Esophagus squamous epithelium (tissue), 5 donors: Measurements from ENCODE around the gene TLE1. TPM values are rescaled to one million over a fixed set of nuclear protein-coding genes. Genes with fewer than 3 reads are reported as not detected.

ENCODE experiments used
- DNase-seq: peaks from one replicate; lab custom pipeline; 2025; lab: John Stamatoyannopoulos, UW
- H3K27ac ChIP-seq, 4 donors: fragments of 200-600 bp; sonication (generic); one replicate each; pipeline ENCODE4 v1.5.1; 2016 to 2019; ENCODE audit warnings: mild to moderate bottlenecking in 1 of 4
- H3K27me3 ChIP-seq, 4 donors: fragments of 200-600 bp; sonication (generic); 1 replicate in 3 of 4; 2 replicates in 1 of 4; pipeline versions ENCODE4 v1.5.1 to v1.6.0; 2017 to 2021; ENCODE audit warnings: antibody characterized with exemption in 1 of 4
- H3K36me3 ChIP-seq, 3 donors: fragments of 200-600 bp; sonication (generic); one replicate each; pipeline ENCODE4 v1.5.1; 2016 to 2019
- H3K4me1 ChIP-seq, 3 donors: fragments of 200-600 bp; sonication (generic); one replicate each; pipeline ENCODE4 v1.5.1; 2017 to 2019
- H3K4me3 ChIP-seq, 4 donors: fragments of 200-600 bp; sonication (generic); 1 replicate in 3 of 4; 2 replicates in 1 of 4; pipeline ENCODE4 v1.5.1; 2016 to 2019; ENCODE audit warnings: mild to moderate bottlenecking in 2 of 4, moderate library complexity in 1 of 4
- H3K9me3 ChIP-seq, 3 donors: fragments of 200-600 bp; sonication (generic); one replicate each; pipeline ENCODE4 v1.5.1; 2016 to 2019
- POLR2A ChIP-seq, 4 donors: fragments of 450-650 bp; IDR thresholded peaks; one replicate each; pipeline ENCODE4 v1.6.1; 2017; ENCODE audit warnings: antibody characterized with exemption in 4 of 4, mild to moderate bottlenecking in 4 of 4, moderate library complexity in 3 of 4
- WGBS, 2 donors: methylation state at CpG; one replicate each; pipeline ENCODE4 v1.1.5; 2018; 5-methylcytosine and 5-hydroxymethylcytosine counted together
- intact Hi-C: fragments of 100-400 bp; cut with DNase I; formaldehyde crosslinking; loops from one replicate; pipeline ENCODE4 v1.15.0; 2022
- total RNA-seq, 4 donors: library from RNA; depleted of rRNA; stranded (reverse); fragments of >200 nt; gene quantifications; one replicate each; pipeline ENCODE4 v1.1.0, GENCODE V29; 2016
- TF ChIP-seq, protein P1 (sequence below), 6 experiments: fragments of 450-650 bp in 4 of 6; fragments of 200-600 bp in 2 of 6; sonication (generic) in 2 of 6; IDR thresholded peaks; one replicate each; pipeline ENCODE4 v1.5.1; 2016 to 2019; ENCODE audit warnings: antibody characterized with exemption in 6 of 6, mild to moderate bottlenecking in 4 of 6, moderate library complexity in 4 of 6
- donor health status: DM: yes; HTN: yes; CAD: no.

Gene TLE1
- total RNA-seq, 4 donors from 2014 or later = 17.1 to 43.3 (median 20.4) TPM

DNA sequence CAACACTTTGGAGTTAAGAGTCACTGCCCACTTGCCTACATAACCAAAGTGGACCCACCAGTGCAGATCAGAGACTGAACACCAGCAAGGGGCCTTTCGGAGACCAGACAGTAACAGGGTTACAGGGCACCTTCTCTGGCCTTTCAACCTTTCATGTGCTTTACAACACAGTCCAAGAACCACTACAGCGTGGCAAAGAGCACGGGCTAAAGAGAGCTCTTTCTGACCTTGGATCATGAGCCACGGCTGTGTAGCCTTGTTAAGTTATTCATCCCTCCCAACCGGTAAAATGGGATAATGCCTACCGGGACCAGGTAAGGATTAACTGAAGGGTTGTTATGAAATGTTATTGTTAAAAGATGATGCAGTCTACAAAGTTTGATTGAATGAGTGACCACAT, 75.0 kb downstream of the TLE1 start:
- peak overlapping the region in 3 of 4 donors; percentile 65 to 89 (median 84) for H3K27ac ChIP-seq
- intact Hi-C loops = no loop called here
- TF ChIP-seq, protein P1, sequence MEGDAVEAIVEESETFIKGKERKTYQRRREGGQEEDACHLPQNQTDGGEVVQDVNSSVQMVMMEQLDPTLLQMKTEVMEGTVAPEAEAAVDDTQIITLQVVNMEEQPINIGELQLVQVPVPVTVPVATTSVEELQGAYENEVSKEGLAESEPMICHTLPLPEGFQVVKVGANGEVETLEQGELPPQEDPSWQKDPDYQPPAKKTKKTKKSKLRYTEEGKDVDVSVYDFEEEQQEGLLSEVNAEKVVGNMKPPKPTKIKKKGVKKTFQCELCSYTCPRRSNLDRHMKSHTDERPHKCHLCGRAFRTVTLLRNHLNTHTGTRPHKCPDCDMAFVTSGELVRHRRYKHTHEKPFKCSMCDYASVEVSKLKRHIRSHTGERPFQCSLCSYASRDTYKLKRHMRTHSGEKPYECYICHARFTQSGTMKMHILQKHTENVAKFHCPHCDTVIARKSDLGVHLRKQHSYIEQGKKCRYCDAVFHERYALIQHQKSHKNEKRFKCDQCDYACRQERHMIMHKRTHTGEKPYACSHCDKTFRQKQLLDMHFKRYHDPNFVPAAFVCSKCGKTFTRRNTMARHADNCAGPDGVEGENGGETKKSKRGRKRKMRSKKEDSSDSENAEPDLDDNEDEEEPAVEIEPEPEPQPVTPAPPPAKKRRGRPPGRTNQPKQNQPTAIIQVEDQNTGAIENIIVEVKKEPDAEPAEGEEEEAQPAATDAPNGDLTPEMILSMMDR (IDR thresholded peaks at IDR 0.05) = no peak
- TF ChIP-seq POLR2A (IDR thresholded peaks at IDR 0.05) = no peak
- no peak for DNase-seq
- H3K36me3 ChIP-seq = peaks cover 0 to 91% (median 5%) of the 10 kb centered on the region in 3 donors
- 94 to 96% methylated on average over 4 to 6 of the region's 6 CpGs for WGBS, 2 donors
- peaks cover 0 to 14% (median 0%) of the 10 kb centered on the region in 3 donors for H3K4me1 ChIP-seq
- no peaks in the 10 kb centered on the region for H3K9me3 ChIP-seq
- H3K27me3 ChIP-seq = no peaks in the 10 kb centered on the region
- H3K4me3 ChIP-seq = no peak overlapping the region

DNA sequence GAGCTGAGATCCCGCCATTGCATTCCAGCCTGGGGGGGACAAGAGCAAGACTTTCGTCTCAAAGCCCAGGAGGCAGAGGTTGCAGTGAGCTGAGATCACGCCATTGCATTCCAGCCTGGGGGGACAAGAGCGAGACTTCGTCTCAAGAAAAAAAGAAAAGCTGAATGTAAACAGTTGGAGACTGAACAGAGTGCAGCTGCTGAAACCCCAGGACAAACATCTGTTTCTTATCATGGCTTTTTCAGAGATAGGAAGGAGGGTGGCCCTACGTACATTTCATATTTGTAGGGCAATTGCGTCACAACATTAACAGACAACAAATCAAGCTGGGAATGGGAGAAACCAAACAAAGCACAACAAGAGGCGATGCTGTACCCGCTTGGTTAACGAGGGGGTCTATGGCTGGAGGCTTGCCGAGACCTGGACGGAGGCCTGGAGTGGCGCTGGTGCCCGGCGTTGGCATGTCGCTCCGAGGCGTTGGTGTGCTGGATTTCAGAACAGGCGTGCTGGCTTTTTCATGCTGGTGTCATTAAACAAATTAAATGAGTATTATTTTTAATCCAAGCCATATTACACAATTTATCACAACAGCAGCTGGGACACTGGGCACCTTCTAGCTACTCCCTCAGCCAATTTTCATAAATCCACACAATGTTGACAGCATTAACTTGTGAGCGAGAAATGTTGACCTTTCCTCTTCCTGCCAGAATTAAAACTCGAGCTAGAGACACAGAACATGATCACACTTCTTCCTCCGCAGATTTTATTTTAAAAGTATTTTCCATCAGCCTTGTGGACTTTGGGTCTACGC, 76.1 kb downstream of the TLE1 start:
- Histone ChIP-seq H3K36me3 (peaks cover 0 to 94% (median 5%) of the 10 kb centered on the region in 3 donors), H3K27me3 (no peaks in the 10 kb centered on the region), H3K4me3 (peak overlapping the region in 1 of 4 donors; percentile 21), H3K27ac (peak overlapping the region; percentile 65 to 89 (median 74)), H3K4me1 (peaks cover 0 to 12% (median 0%) of the 10 kb centered on the region in 3 donors), H3K9me3 (no peaks in the 10 kb centered on the region)
- intact Hi-C loops = no loop called here
- TF ChIP-seq POLR2A (IDR thresholded peaks at IDR 0.05) = no peak
- TF ChIP-seq, protein P1 (IDR thresholded peaks at IDR 0.05) = no peak
- DNase-seq = no peak
- 65 to 83% methylated on average over 22 of the region's 23 CpGs for WGBS, 2 donors

DNA sequence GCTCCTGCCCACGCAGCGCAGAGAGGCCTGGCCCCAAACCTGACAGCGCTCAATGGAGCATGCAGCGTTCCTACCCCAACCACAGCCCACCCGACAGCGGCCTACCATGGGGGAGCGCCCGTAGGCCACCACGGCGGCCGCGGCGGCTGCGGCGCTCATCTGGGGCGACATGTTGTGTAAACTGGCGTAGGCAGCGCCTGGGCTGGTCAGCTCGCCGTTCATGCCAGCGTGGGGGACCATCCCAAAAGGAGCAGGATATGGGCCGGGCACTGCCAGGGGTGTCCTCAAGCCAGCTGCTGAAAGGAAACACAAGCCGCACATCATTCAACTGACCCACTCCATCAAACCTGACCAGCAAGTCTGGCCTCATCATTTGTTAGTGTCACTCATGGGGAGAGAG, 77.7 kb downstream of the TLE1 start:
- no peak for TF ChIP-seq POLR2A (IDR thresholded peaks at IDR 0.05)
- TF ChIP-seq, protein P1 (IDR thresholded peaks at IDR 0.05) = no peak
- Histone ChIP-seq H3K36me3 (peaks cover 0 to 97% (median 5%) of the 10 kb centered on the region in 3 donors), H3K4me1 (peaks cover 0 to 12% (median 0%) of the 10 kb centered on the region in 3 donors), H3K9me3 (no peaks in the 10 kb centered on the region), H3K27ac (peak overlapping the region in 1 of 4 donors; percentile 89), H3K4me3 (no peak overlapping the region), H3K27me3 (no peaks in the 10 kb centered on the region)
- intact Hi-C loops = no loop called here
- 89 to 97% methylated on average over 7 to 13 of the region's 23 CpGs for WGBS, 2 donors
- DNase-seq = no peak

DNA sequence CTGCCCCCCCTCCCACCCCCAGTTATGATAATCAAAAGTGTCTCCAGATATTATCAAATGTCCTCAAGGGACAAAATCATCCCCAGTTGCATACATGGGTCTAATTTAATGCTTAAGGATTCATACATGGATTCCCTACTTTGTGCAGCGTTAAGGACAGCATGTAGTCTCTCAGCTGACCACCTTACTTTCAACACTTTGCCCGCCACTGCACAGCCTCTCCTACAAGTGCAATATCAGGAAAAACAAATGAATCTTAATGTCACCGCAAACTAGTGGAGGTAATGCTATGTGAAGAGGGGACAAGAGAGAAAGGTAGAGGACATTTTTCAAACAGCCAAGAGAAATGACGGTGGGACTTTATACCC, 78.6 kb downstream of the TLE1 start:
- DNase-seq = no peak
- Histone ChIP-seq H3K4me1 (peaks cover 0 to 12% (median 0%) of the 10 kb centered on the region in 3 donors), H3K4me3 (no peak overlapping the region), H3K27me3 (no peaks in the 10 kb centered on the region), H3K9me3 (no peaks in the 10 kb centered on the region), H3K36me3 (peaks cover 0 to 95% (median 5%) of the 10 kb centered on the region in 3 donors), H3K27ac (no peak overlapping the region)
- intact Hi-C loops = no loop called here
- 93 to 96% methylated on average over 4 of the region's 4 CpGs for WGBS, 2 donors
- no peak for TF ChIP-seq POLR2A (IDR thresholded peaks at IDR 0.05)
- TF ChIP-seq, protein P1 (IDR thresholded peaks at IDR 0.05) = no peak
